ENCODE data around the gene CASK. TPM values are rescaled to one million over a fixed set of nuclear protein-coding genes. Genes with fewer than 3 reads are reported as not detected.

The CASK gene
- total RNA-seq, 4 donors from 2014 or later = 34.3 to 52.8 (median 40.7) TPM

DNA sequence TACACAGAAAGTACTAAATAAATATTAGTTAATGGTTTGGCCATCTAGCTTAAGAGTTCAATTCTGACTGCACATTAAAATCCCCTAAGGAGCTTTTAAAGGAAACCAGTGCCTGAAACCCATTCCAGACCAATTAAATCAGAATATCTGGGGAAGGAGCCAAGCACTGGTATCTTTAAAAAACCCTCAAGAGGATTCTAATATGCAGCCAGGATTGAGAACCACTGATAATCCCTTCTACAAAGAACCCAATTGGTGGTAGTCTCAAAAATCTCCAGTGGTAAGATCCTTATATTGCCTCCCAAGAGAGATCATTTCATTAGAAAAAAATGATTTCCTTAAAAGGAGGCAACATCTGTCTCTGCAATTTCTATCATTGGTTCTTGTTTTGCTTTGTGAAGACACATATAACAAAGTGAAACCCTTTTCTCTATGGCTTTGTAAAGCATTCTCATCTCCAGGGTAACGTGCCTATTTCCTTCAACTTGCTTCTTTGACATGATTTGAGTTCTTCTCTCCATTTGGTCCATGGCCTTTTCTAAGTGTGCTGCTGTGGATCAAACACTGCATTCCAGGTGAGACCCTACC, 231.1 kb downstream of the CASK start:
- Histone ChIP-seq H3K4me1 (no peaks in the 10 kb centered on the region), H3K4me3 (peak overlapping the region in 1 of 4 donors; percentile 12), H3K27me3 (peaks cover 0 to 3% of the 10 kb centered on the region in 2 donors), H3K36me3 (no peaks in the 10 kb centered on the region), H3K27ac (no peak overlapping the region), H3K9me3 (no peaks in the 10 kb centered on the region)
- TF ChIP-seq, protein P1, sequence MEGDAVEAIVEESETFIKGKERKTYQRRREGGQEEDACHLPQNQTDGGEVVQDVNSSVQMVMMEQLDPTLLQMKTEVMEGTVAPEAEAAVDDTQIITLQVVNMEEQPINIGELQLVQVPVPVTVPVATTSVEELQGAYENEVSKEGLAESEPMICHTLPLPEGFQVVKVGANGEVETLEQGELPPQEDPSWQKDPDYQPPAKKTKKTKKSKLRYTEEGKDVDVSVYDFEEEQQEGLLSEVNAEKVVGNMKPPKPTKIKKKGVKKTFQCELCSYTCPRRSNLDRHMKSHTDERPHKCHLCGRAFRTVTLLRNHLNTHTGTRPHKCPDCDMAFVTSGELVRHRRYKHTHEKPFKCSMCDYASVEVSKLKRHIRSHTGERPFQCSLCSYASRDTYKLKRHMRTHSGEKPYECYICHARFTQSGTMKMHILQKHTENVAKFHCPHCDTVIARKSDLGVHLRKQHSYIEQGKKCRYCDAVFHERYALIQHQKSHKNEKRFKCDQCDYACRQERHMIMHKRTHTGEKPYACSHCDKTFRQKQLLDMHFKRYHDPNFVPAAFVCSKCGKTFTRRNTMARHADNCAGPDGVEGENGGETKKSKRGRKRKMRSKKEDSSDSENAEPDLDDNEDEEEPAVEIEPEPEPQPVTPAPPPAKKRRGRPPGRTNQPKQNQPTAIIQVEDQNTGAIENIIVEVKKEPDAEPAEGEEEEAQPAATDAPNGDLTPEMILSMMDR (IDR thresholded peaks at IDR 0.05) = no peak
- no peak for TF ChIP-seq EP300 (IDR thresholded peaks at IDR 0.05)
- TF ChIP-seq POLR2A (IDR thresholded peaks at IDR 0.05) = no peak
- WGBS, 2 donors = 54 to 62% methylated on average over 1 of the region's 1 CpG
- no peak for DNase-seq (ENCODE audit: low spot score in 2 of 2)

- H3K4me3 ChIP-seq = peak overlapping the region in 1 of 4 donors; percentile 27
- H3K4me1 ChIP-seq = no peaks in the 10 kb centered on the region
- TF ChIP-seq EP300 (IDR thresholded peaks at IDR 0.05) = no peak
- TF ChIP-seq, protein P1 (IDR thresholded peaks at IDR 0.05) = no peak
- no peaks in the 10 kb centered on the region for H3K36me3 ChIP-seq
- WGBS, 2 donors = 64 to 72% methylated on average over 3 of the region's 3 CpGs
- no peaks in the 10 kb centered on the region for H3K27me3 ChIP-seq
- H3K27ac ChIP-seq = no peak overlapping the region
- DNase-seq (ENCODE audit: low spot score in 2 of 2) = no peak
- no peaks in the 10 kb centered on the region for H3K9me3 ChIP-seq
Observed at GRCh38 chrX:41689711-41690110, 233.6 kb downstream of the CASK start.

DNA sequence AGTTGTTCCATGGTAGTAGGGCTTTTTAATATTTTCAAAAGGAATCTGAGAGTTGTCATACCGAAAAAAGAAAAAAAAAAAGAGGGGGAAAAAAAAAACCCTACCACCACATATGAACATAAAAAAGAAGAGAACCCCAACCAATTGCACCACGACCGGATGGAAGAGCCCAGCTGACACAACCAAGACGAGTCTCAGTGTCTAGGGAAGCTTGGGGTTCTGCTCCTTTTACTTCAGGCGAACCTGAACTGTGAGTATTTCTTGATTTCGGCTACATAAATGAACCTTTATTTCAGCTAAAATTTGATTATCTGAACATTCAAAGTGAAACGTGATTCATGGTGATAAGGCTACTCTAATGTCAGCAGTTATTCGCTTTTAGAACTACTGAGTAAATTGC, 234.5 kb downstream of the CASK start, which contains the start of gene GPR34:
GPR34 (plus strand) TSS at position 139 of the 400 bp plus-strand sequence. CDS start 6,661 bp downstream, outside the sequence.
- TF ChIP-seq POLR2A (IDR thresholded peaks at IDR 0.05) (no peak), EP300 (IDR thresholded peaks at IDR 0.05) (no peak)
- TF ChIP-seq, protein P1 (IDR thresholded peaks at IDR 0.05) = no peak
- Histone ChIP-seq H3K4me3 (peak within 1 kb of the TSS in 1 of 4 donors; percentile 27), H3K27me3 (no peaks in the 10 kb centered on the region), H3K27ac (no peak within 1 kb of the TSS), H3K9me3 (no peaks in the 10 kb centered on the region), H3K36me3 (no peaks in the 10 kb centered on the region), H3K4me1 (peaks cover 0 to 4% (median 0%) of the 10 kb centered on the region in 4 donors)
- WGBS, 2 donors = 66 to 71% methylated on average over 8 of the region's 8 CpGs
- DNase-seq (ENCODE audit: low spot score in 2 of 2) = no peak

- Histone ChIP-seq H3K4me3 (no peak overlapping the region), H3K9me3 (no peaks in the 10 kb centered on the region), H3K4me1 (peaks cover 0 to 4% (median 0%) of the 10 kb centered on the region in 4 donors), H3K27me3 (no peaks in the 10 kb centered on the region), H3K27ac (no peak overlapping the region), H3K36me3 (no peaks in the 10 kb centered on the region)
- TF ChIP-seq, protein P1 (IDR thresholded peaks at IDR 0.05) = no peak
- TF ChIP-seq EP300 (IDR thresholded peaks at IDR 0.05) (no peak), POLR2A (IDR thresholded peaks at IDR 0.05) (no peak)
- DNase-seq (ENCODE audit: low spot score in 2 of 2) = no peak
- 76 to 80% methylated on average over 2 of the region's 2 CpGs for WGBS, 2 donors
Observed at GRCh38 chrX:41688156-41688555, 235.2 kb downstream of the CASK start.

DNA sequence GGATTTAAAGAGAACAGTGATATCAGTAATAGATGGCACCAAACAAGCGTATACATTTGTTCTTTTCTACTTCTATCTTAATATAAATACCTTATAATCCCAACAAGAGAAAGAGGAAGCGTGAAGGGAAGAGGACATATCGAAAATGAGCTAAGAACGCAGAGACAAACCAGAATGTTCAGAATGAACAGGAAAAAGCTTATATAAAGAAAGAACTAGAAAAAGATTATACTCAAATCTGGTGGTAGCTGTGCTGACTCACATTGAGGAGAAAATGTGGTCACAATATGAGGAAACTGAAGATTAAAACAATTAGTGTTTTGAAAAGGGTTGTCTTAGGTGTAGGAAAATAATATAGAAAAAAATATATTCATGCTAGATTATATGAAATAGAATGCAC, 236.6 kb downstream of the CASK start:
- Histone ChIP-seq H3K27ac (no peak overlapping the region), H3K9me3 (no peaks in the 10 kb centered on the region), H3K4me3 (no peak overlapping the region), H3K27me3 (no peaks in the 10 kb centered on the region), H3K4me1 (peaks cover 0 to 4% (median 0%) of the 10 kb centered on the region in 4 donors), H3K36me3 (no peaks in the 10 kb centered on the region)
- no peak for DNase-seq (ENCODE audit: low spot score in 2 of 2)
- TF ChIP-seq, protein P1 (IDR thresholded peaks at IDR 0.05) = no peak
- TF ChIP-seq POLR2A (IDR thresholded peaks at IDR 0.05) (no peak), EP300 (IDR thresholded peaks at IDR 0.05) (no peak)
- WGBS, 2 donors = 74 to 88% methylated on average over 4 of the region's 4 CpGs

All from tibial nerve (tissue), 4 donors.